Activated CD8-positive, alpha-beta memory T cell treated with anti-CD3 and anti-CD28 coated beads for 24 hours (primary cell): ENCODE data around the gene VPS16.
"Not testable (repeated sequence)": the region's sequence is repeated elsewhere in the genome, so short reads cannot be mapped to it uniquely, and the experiment has no call there.

Experiments used
- DNase-seq: peaks from one replicate; pipeline ENCODE4 v3.0.0-alpha.2; 2020

The VPS16 gene

GRCh38 chr20:2872459-2873009, 32.0 kb downstream of the VPS16 start:
- DNase-seq = peak; percentile 90

DNA sequence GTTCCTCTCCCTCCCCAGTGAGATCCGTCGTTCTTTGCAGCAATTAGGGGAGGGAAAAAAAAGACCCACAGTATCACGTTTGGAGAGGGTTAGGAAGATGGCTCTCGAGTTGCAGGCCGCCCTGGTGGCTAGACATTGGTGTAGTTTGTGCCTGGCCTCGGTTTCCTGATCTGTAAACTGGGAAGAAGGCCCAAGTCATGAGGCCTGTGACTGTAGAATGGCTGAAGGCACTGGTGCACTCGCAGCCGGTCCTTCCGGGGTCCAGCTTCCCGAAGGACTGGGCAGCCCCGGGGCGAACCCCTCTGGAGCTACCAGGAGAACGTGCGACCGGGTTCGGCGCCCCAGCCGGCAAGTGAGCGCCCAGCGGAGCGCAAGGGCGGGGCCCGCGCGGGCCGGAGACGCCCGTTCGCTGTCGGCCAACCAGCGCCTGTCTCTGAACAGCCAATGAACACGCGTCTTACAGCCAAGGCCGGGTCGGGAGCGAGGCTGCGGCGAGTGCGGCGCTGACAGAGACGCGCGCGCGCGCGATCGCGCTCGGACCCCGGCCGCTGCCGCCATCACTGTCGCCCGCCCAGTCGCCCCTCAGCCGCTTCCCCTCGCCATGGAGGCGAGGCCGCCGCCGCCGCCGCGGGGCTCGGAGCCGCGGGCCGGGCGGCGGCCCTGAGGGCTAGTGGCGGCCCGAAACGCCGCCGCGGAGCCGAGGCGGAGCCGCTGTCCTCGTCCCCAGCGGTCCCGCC, 32.6 kb downstream of the VPS16 start, which contains the start of gene PTPRA:
TSS of gene PTPRA (plus strand) at position 472 of the 737 bp plus-strand sequence. CDS start 90,797 bp downstream, outside the sequence.
- peak; percentile 96 for DNase-seq

GRCh38 chr20:2873747-2874041, 33.1 kb downstream of the VPS16 start:
- no peak for DNase-seq

DNA sequence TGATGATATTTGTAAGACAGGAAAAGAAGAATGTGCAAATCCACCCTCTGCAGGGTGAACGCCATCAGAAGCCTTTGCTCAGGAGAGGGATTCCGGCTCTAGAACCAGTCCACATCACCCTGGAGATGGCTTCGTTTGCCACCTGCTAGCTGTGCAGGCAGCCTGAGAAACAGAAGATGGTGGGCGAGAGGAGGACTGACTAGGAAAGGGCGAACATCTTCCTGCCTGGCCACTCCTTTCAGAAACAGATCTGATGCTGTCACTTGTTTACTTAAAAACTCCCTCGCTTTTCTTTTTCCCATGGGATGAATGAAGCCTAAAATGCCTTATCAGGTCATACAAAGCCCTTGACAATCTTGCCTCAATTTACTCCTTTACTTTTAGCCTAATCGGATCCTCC, 33.9 kb downstream of the VPS16 start:
- no peak for DNase-seq

- DNase-seq = no peak
These were observed 35.2 kb downstream of the VPS16 start for GRCh38 chr20:2875690-2876203.

DNA sequence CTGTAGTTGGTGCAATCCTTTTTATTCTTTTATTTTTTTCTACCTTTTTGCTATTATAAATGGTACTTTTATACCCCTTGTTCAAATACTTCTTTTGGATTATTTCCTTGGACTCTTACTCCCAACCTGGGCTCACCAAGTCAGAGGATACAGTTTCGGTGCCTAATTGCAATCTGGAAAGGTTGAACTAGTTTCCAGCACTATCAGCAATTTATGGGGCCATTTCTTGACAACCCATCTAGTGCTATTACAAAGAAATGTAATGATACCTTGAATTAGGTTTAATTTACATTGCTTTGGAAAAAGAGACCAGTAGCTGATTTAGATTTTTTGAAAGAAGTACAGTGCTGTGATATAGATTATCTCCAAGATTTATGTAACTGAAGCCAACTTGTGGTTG, 38.0 kb downstream of the VPS16 start:
- no peak for DNase-seq

DNA sequence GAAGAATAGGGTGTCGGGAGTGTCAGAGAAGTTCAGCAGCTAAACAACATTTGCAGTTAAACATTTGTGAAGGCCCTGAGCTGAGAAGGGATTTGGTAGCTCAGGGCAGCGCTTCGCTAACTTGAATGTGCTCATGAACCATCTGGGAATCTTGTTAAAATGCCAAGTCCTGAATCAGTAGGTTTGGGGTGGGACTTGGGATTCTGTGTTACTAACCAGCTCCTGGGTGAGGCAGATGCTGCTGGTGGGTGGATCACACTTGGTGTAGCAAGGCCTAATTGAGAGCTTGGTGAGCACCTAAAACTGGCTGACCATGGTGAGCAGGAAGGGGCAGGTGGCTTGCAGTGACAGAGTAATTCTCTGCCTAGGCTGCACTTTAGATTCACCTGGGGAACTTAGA, 38.6 kb downstream of the VPS16 start:
- DNase-seq = no peak

- DNase-seq = no peak
These were observed 40.1 kb downstream of the VPS16 start for GRCh38 chr20:2880650-2881049.

DNA sequence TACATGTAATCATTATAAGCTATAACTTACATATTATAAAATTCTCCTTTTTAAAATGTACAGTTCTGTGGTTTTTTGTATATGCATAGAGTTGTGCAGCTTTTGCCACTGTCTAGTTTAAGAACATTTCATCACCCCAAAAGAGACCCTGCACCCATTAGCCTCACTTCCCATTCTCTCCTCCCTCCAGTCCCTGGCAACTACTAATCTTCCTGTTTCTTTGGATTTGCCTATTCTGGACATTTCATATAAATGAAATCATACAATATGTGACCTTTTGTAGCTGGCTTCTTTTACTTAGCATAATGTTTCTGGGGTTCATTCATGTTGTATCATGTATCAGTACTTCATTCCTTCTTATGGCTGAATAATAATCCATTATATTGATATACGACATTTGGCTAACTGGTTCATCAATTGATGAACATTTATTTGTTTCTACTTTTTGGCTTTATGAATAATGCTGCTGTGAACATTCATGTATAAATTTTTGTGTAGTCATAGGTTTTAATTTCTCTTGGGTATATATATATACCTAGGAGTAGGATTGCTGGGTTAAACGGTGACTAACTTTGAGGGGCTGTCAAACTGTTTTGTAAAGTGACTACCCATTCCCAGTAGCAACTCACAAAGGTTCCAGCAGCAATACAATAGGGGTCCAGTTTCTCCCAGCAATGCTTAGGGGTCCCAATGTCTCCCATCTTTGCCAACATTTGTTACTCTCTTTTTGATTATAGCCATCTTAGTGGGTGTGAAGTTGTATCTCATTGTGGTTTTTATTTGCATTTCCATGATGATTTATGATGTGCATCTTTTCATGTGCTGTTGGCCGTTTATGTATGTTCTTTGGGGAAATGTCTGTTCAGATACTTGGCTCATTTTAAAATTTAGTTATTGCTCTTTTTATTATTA, 43.4 kb downstream of the VPS16 start:
- no peak for DNase-seq

- no peak for DNase-seq
These were observed 47.2 kb downstream of the VPS16 start for GRCh38 chr20:2887715-2888114.

- DNase-seq = no peak
These were observed 47.8 kb downstream of the VPS16 start for GRCh38 chr20:2888224-2888955.

- no peak for DNase-seq
These were observed 48.7 kb downstream of the VPS16 start for GRCh38 chr20:2889209-2889608.

GRCh38 chr20:2889797-2890196, 49.3 kb downstream of the VPS16 start:
- DNase-seq = no peak

GRCh38 chr20:2890742-2891141, 50.2 kb downstream of the VPS16 start:
- no peak for DNase-seq

DNA sequence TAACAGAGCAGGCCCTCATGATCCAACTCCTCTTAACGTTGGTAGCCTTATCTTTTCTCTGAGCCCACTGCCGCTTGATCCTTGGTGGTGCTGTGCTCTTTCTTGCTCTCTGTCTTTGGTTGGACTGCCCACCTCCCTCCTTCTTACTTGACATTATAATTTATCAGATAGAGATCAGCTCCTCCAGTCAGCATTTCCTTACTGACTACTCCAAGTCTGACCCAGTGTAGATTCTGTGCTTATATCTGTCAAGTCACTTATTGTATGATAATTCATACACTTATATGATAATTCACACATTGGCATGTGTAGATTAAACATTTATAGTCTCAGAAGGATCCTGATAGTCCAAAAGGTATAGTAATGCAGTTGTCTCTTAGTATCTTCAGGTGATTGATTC, 50.8 kb downstream of the VPS16 start:
- DNase-seq = no peak

- DNase-seq = no peak
These were observed 51.8 kb downstream of the VPS16 start for GRCh38 chr20:2892376-2892775.

GRCh38 chr20:2894221-2894620, 53.7 kb downstream of the VPS16 start:
- no peak for DNase-seq

- not testable (repeated sequence) for DNase-seq
These were observed 54.6 kb downstream of the VPS16 start for GRCh38 chr20:2895154-2895553.

- no peak for DNase-seq
These were observed 58.7 kb downstream of the VPS16 start for GRCh38 chr20:2899243-2899642.

DNA sequence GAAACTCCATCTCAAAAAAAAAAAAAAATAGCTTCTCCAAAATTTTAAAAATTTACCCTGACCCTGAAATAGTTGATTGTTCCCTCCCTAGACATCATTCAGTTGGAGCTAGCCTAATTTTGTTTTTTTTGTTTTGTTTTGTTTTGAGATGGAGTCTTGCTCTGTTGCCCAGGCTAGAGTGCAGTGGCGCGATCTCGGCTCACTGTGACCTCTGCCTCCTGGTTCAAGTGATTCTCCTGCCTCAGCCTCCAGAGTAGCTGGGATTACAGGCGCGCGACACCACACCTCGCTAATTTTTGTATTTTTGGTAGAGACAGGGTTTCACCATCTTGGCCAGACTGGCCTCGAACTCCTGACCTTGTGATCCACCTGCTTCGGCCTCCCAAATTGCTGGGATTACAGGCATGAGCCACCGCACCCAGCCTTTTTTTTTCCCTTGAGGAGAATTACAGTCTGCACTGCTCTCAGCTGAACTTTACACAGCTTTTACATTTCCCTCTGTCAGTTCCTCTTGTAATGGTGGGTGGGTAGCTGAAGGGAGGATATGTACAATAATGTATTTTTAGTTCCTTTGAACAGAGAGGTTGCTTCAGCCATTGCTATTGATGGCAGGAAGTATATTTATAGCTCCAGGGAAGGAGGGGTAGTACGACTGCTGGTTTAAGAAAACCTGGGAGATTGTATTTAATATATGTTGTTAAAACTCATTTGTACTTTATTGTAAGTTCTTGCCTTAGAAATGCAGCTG, 60.5 kb downstream of the VPS16 start:
- DNase-seq = no peak

- DNase-seq = no peak
These were observed 61.7 kb downstream of the VPS16 start for GRCh38 chr20:2902291-2902690.

GRCh38 chr20:2902818-2903217, 62.3 kb downstream of the VPS16 start:
- DNase-seq = no peak
